T-cell (primary cell): ENCODE data around the gene RNF4. TPM values are rescaled to one million over a fixed set of nuclear protein-coding genes. Genes with fewer than 3 reads are reported as not detected.

Experiments used
- ATAC-seq, 4 experiments: fragments of 200-7000 bp in 3 of 4; fragments of 150-1000 bp in 1 of 4; cut with Tn5 transposase; replicated peaks in 1 of 4; 1 replicate in 3 of 4; 2 replicates in 1 of 4; pipeline ENCODE4 v1.10.0; 2021; ENCODE audit warnings: moderate library complexity in 3 of 4, mild to moderate bottlenecking in 2 of 4, moderate number of reproducible peaks in 1 of 4
- CTCF ChIA-PET, 2 donors: fragments of 300-600 bp; sonication (Branson Sonifier 250); formaldehyde crosslinking; loops; one replicate each; lab custom pipeline; 2022; ENCODE audit warnings: antibody characterized with exemption in 2 of 2; lab: Charles Lee
- POLR2A ChIA-PET, 2 donors: fragments of 300-600 bp; sonication (Branson Sonifier 250); formaldehyde crosslinking; loops; one replicate each; lab custom pipeline; 2022; ENCODE audit warnings: antibody characterized with exemption in 2 of 2; lab: Charles Lee
- DNase-seq, 35 experiments: peaks; one replicate each; pipeline versions ENCODE4 v3.0.0 to v3.0.0-alpha.2; 2013 to 2023
- H3K27ac ChIP-seq: one replicate; pipeline ENCODE4 v1.5.1; 2013; ENCODE audit warnings: low read length
- H3K27me3 ChIP-seq, 2 experiments: replicated peaks in 1 of 2; 1 replicate in 1 of 2; 2 replicates in 1 of 2; pipeline versions ENCODE4 v1.6.1 to v1.7.0; 2013; ENCODE audit warnings: low read length in 1 of 2, mixed read lengths in 1 of 2; ENCODE audit not compliant: control insufficient read depth in 2 of 2, insufficient read depth in 2 of 2; ENCODE audit errors: extremely low read depth in 1 of 2
- H3K36me3 ChIP-seq, 2 donors: 1 replicate in 1 of 2; 2 replicates in 1 of 2; pipeline versions ENCODE4 v1.6.1 to v1.7.0; 2013; ENCODE audit warnings: low read length in 1 of 2; ENCODE audit not compliant: control insufficient read depth in 2 of 2, insufficient read depth in 1 of 2; ENCODE audit errors: extremely low read depth in 1 of 2
- H3K4me1 ChIP-seq, 2 experiments: 1 replicate in 1 of 2; 2 replicates in 1 of 2; pipeline versions ENCODE4 v1.6.1 to v1.7.0; 2013; ENCODE audit warnings: low read length in 2 of 2, mixed read lengths in 1 of 2; ENCODE audit not compliant: insufficient read depth in 2 of 2, control insufficient read depth in 1 of 2; ENCODE audit errors: extremely low read depth in 1 of 2
- H3K4me3 ChIP-seq, 2 donors: 1 replicate in 1 of 2; 2 replicates in 1 of 2; pipeline versions ENCODE4 v1.5.1 to v1.7.0; 2013; ENCODE audit warnings: mild to moderate bottlenecking in 2 of 2, low read length in 1 of 2, moderate library complexity in 1 of 2; ENCODE audit not compliant: control insufficient read depth in 1 of 2; ENCODE audit errors: extremely low read depth in 1 of 2
- H3K9me3 ChIP-seq: 2 replicates; pipeline ENCODE4 v1.7.0; 2013
- H3K27ac Mint-ChIP-seq, 2 donors: one replicate each; pipeline ENCODE4 v1.8.0; 2020 to 2021; ENCODE audit warnings: mild to moderate bottlenecking in 2 of 2, mixed read lengths in 2 of 2
- H3K27me3 Mint-ChIP-seq, 2 donors: one replicate each; pipeline ENCODE4 v1.8.0; 2021 to 2022; ENCODE audit warnings: mixed read lengths in 2 of 2
- H3K36me3 Mint-ChIP-seq: one replicate; pipeline ENCODE4 v1.8.0; 2021; ENCODE audit warnings: mixed read lengths
- H3K4me1 Mint-ChIP-seq, 3 donors: one replicate each; pipeline ENCODE4 v1.8.0; 2020 to 2022; ENCODE audit warnings: mixed read lengths in 3 of 3, mild to moderate bottlenecking in 1 of 3
- H3K4me3 Mint-ChIP-seq, 3 donors: one replicate each; pipeline ENCODE4 v1.8.0; 2020 to 2022; ENCODE audit warnings: mild to moderate bottlenecking in 3 of 3, mixed read lengths in 3 of 3, moderate library complexity in 3 of 3
- H3K9me3 Mint-ChIP-seq, 3 donors: one replicate each; pipeline ENCODE4 v1.8.0; 2020 to 2022; ENCODE audit warnings: mixed read lengths in 3 of 3
- WGBS: methylation state at CpG from one replicate; pipeline ENCODE4 v1.1.5; 2013; ENCODE audit warnings: missing lambda C conversion rate; ENCODE audit not compliant: insufficient coverage; 5-methylcytosine and 5-hydroxymethylcytosine counted together
- total RNA-seq, 35 experiments: library from RNA in 6 of 35; stranded (reverse) in 6 of 35; fragments of 120-200 nt in 1 of 35; gene quantifications; one replicate each; pipeline versions ENCODE4 v1.2.1 to v1.2.4 and lab custom pipeline; 2013 to 2026

Gene RNF4
- total RNA-seq, 5 donors from 2014 or later (not counting 1 experiment from before 2014, with no cell fraction given) = 89.2 to 107 (median 104) TPM

DNA sequence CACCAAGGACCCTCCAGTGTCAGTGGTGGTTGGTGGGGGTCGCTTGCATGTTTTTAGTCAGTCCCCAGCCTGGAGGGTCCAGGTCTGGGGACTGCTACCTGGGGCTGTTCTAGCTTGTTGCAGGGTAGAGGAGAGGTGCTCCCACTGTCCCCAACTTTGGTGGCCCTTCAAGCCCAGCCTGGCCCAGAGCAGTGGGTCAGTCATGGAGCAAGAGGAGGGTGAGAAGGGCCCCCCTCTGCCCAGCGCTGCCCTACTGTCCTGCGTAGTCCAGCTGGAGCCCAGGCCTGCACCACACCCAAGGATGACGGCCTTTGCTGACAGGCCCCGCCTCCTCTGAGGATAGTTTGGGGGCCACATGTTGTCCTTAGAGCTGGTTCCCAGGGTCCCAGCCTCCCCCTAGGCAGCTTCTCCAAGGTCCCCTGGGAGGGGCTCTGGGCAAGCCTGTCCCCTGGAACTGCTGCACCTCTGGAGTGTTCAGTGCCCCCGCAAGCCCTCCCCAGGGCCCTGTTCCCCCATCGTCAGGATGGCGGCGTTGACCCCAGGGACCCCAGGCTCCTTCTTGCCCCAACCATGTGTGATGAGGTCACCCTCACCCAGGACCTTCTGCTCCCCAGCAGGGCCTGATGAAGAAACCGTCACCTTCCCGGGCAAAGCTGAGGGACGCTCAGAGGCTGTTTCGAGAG lies 43.4 kb upstream of the RNF4 start:
- Mint-ChIP-seq H3K27ac (no peak overlapping the region), H3K27me3 (peaks cover 3 to 22% of the 10 kb centered on the region in 2 donors), H3K9me3 (no peaks in the 10 kb centered on the region), H3K4me1 (peaks cover 0 to 4% (median 2%) of the 10 kb centered on the region in 3 donors), H3K36me3 (no peaks in the 10 kb centered on the region), H3K4me3 (no peak overlapping the region)
- no peak for ATAC-seq
- H3K27me3 ChIP-seq = peaks cover 3 to 44% of the 10 kb centered on the region in 2 experiments
- H3K4me1 ChIP-seq = no peaks in the 10 kb centered on the region
- ChIA-PET POLR2A (interaction anchor here in 1 of 2 donors (0.5 kb wide), 1 partner anchor 21 kb away, joined by 17 read pairs; no protein-coding TSS in a partner anchor), CTCF (interaction anchor here in 1 of 2 donors (0.6 kb wide), 1 partner anchor 15 kb away, joined by 13 read pairs; no protein-coding TSS in a partner anchor)
- H3K36me3 ChIP-seq = no peaks in the 10 kb centered on the region
- no peak overlapping the region for H3K27ac ChIP-seq
- DNase-seq = no peak
- WGBS = 93% methylated on average over 12 of the region's 13 CpGs
- no peaks in the 10 kb centered on the region for H3K9me3 ChIP-seq
- no peak overlapping the region for H3K4me3 ChIP-seq

DNA sequence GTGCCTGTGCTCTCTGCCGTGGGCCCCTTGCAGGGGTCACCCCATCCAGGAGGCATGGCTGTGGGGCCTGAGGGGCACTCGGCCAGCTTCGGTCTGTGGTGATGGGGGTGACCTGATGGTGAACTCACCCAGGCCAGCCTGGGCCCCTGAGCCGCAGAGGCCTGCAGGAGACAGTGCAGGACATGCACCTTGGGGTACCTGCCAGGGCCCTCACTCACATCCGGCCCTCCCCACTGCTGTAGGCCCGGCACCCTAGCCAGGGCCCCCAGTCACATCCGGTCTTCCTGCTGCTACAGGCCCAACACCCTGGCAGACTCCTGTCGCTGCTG lies 42.9 kb upstream of the RNF4 start:
- DNase-seq = no peak
- peaks cover 0 to 39% of the 10 kb centered on the region in 2 experiments for H3K27me3 ChIP-seq
- Mint-ChIP-seq H3K9me3 (no peaks in the 10 kb centered on the region), H3K27me3 (peaks cover 0 to 18% of the 10 kb centered on the region in 2 donors), H3K36me3 (no peaks in the 10 kb centered on the region), H3K4me3 (no peak overlapping the region), H3K4me1 (no peaks in the 10 kb centered on the region), H3K27ac (no peak overlapping the region)
- ATAC-seq = no peak
- CTCF ChIA-PET = no interaction called here
- H3K27ac ChIP-seq = no peak overlapping the region
- H3K4me3 ChIP-seq = no peak overlapping the region
- no peaks in the 10 kb centered on the region for H3K4me1 ChIP-seq
- H3K36me3 ChIP-seq = no peaks in the 10 kb centered on the region
- no peaks in the 10 kb centered on the region for H3K9me3 ChIP-seq
- POLR2A ChIA-PET = no interaction called here
- 90% methylated on average over 6 of the region's 8 CpGs for WGBS

DNA sequence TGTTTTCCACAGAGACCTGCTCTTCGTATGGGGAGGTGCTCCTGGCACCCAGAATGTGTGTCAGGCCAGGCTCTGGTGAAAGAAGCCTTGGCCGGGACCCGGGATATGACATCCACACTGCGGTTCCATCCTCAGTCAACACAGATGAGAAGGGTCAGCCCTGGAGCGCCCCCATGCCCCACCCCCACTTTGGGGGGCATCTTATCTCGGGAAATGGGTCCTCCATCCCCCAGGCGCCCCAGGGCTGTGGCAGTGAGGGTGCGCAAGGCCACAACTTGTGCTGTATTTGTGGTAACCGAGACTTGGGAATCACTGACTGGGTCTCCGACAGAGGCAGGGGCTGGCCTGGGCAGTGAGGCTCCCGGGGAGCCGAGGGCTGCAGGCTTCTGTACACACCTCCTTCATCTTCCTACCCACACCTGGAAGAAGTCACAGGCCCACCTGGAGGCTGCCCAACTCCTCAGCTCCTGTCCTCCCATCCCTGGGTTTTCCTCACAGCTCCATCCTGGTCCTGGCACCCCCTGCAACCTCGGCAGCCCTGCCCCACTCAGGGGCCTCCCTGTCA lies 42.1 kb upstream of the RNF4 start:
- ChIA-PET POLR2A (no interaction called here), CTCF (no interaction called here)
- no peak for DNase-seq
- H3K4me1 Mint-ChIP-seq = no peaks in the 10 kb centered on the region
- 80% methylated on average over 1 of the region's 13 CpGs for WGBS
- Histone ChIP-seq H3K9me3 (no peaks in the 10 kb centered on the region), H3K27me3 (peaks cover 0 to 33% of the 10 kb centered on the region in 2 experiments), H3K36me3 (no peaks in the 10 kb centered on the region), H3K4me3 (no peak overlapping the region), H3K4me1 (no peaks in the 10 kb centered on the region), H3K27ac (no peak overlapping the region)
- H3K27me3 Mint-ChIP-seq = peaks cover 0 to 13% of the 10 kb centered on the region in 2 donors
- no peaks in the 10 kb centered on the region for H3K36me3 Mint-ChIP-seq
- H3K4me3 Mint-ChIP-seq = no peak overlapping the region
- H3K9me3 Mint-ChIP-seq = no peaks in the 10 kb centered on the region
- ATAC-seq = no peak
- H3K27ac Mint-ChIP-seq = no peak overlapping the region

DNA sequence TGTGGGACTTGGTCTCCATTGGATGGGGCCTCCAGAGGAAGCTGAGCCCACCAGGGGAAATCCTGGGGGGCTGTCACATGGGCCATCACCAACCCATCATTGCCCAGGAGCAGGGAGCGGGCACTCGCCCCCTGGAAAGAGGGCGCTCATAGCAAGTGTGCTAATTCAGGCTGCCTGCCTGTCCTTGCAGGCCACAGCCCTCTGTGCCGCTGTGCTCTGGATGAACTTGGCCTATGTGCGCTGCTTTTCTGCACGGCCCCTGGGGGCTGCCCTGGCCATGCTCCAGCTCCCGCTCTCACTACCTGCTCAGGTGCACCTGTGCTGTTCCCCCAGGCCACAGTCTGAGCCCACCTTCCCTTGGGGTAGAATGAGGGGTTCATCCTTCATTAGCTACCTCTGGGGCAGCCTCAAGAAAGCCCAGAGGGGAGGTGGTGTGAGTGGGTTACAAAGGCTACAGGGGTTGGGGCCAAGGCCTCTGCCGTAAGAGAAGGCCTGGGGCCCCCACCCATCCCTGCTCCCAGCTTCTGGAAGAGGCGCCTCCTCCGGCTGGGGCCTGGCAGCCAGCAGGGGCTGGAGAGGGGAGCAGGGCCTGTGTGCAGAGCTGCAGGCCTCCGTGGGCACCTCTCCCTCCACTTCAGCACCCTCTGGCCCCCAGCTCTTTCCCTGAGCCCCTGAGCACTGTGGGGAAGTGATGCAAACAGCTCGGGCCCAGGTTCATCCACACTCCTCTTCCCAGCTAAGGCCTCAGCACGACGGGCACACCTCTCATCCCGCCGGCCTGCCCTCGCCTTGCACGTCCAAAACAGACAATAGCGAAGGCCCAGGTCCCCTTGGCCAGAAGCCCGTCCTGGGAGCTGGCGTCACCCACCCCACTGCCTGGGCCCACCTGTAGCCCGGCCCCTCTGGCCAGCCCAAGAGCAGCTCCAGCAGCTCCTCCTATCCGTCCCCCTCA lies 41.2 kb upstream of the RNF4 start:
- WGBS = 88% methylated on average over 18 of the region's 23 CpGs
- Histone ChIP-seq H3K4me3 (no peak overlapping the region), H3K4me1 (no peaks in the 10 kb centered on the region), H3K27me3 (peaks cover 0 to 25% of the 10 kb centered on the region in 2 experiments), H3K9me3 (no peaks in the 10 kb centered on the region), H3K36me3 (no peaks in the 10 kb centered on the region), H3K27ac (no peak overlapping the region)
- DNase-seq (no peak), ATAC-seq (no peak)
- Mint-ChIP-seq H3K27ac (no peak overlapping the region), H3K9me3 (no peaks in the 10 kb centered on the region), H3K4me1 (no peaks in the 10 kb centered on the region), H3K36me3 (no peaks in the 10 kb centered on the region), H3K27me3 (peaks cover 0 to 7% of the 10 kb centered on the region in 2 donors), H3K4me3 (no peak overlapping the region)
- ChIA-PET CTCF (no interaction called here), POLR2A (no interaction called here)

DNA sequence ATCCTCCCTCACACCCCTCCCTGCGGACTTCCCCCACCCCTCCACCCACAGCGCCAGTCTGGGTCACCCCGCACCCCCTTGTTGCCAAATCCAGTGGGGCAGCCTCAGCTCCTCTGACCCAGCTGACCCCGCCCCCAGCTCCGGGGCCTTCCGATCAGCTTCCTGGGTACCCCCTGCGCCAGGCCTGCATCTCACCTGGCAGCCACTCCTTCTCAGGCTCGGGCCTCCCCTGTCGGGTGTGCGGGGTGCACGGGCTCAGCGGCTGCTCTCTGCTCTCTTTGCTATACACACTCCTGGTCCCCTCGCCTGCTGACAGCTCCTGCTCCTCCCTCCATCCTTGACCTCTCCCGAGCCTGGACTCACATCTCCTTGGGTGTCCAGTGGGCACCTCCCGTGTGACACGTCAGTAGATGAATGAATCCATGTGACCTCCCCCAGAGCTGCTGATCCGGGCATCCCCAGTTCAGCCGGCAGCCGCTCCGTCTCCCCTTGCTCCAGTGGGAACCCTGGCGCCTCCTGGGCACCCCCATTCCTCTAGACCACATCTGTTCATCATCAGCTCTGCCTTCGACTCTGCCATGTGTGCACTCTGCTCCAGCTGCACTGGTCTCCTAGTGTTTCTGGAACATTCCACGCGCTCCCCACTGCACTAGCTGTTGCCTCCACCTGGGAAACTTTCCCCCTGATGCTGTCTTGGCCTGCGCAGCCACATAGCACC lies 40.3 kb upstream of the RNF4 start:
- Mint-ChIP-seq H3K36me3 (no peaks in the 10 kb centered on the region), H3K4me3 (no peak overlapping the region), H3K27me3 (peaks cover 0 to 3% of the 10 kb centered on the region in 2 donors), H3K4me1 (no peaks in the 10 kb centered on the region), H3K9me3 (no peaks in the 10 kb centered on the region), H3K27ac (no peak overlapping the region)
- no peak for DNase-seq
- peaks cover 0 to 15% of the 10 kb centered on the region in 2 experiments for H3K27me3 ChIP-seq
- ATAC-seq = no peak
- WGBS = 79% methylated on average over 21 of the region's 25 CpGs
- no peaks in the 10 kb centered on the region for H3K9me3 ChIP-seq
- H3K36me3 ChIP-seq = no peaks in the 10 kb centered on the region
- CTCF ChIA-PET = no interaction called here
- POLR2A ChIA-PET = no interaction called here
- no peak overlapping the region for H3K4me3 ChIP-seq
- H3K4me1 ChIP-seq = no peaks in the 10 kb centered on the region
- H3K27ac ChIP-seq = no peak overlapping the region
